Stomach smooth muscle (tissue), 2 donors: ENCODE measurements around the gene EHBP1.
A peak's percentile ranks its signal among the peaks of the same experiment; 100 is the strongest.

Experiments
- H3K27ac ChIP-seq: one replicate; pipeline ENCODE4 v1.7.0; 2013; ENCODE audit warnings: mild to moderate bottlenecking, low read length, inconsistent platforms
- H3K27me3 ChIP-seq, 2 donors: one replicate each; pipeline ENCODE4 v1.7.0; 2013; ENCODE audit warnings: low read length in 2 of 2; ENCODE audit not compliant: insufficient read depth in 2 of 2, control insufficient read depth in 1 of 2
- H3K36me3 ChIP-seq, 2 donors: one replicate each; pipeline ENCODE4 v1.7.0; 2013; ENCODE audit warnings: low read length in 2 of 2; ENCODE audit not compliant: control insufficient read depth in 2 of 2, insufficient read depth in 2 of 2
- H3K4me1 ChIP-seq: one replicate; pipeline ENCODE4 v1.7.0; 2013; ENCODE audit warnings: low read length; ENCODE audit not compliant: control insufficient read depth, insufficient read depth
- H3K4me3 ChIP-seq, 2 donors: one replicate each; pipeline ENCODE4 v1.7.0; 2013; ENCODE audit warnings: low read length in 2 of 2
- H3K9ac ChIP-seq, 2 donors: one replicate each; pipeline ENCODE4 v1.7.0; 2013; ENCODE audit warnings: low read length in 2 of 2, mild to moderate bottlenecking in 1 of 2
- H3K9me3 ChIP-seq, 2 donors: one replicate each; pipeline ENCODE4 v1.7.0; 2013; ENCODE audit warnings: low read length in 2 of 2; ENCODE audit not compliant: control insufficient read depth in 2 of 2
- donor health status: healthy.
- donor health status: Pancreatic carcinoma.

The EHBP1 gene

GRCh38 chr2:62705007-62705829 lies at the start of gene EHBP1:
Gene EHBP1, plus strand, starts transcription at chr2:62705713. Its CDS starts 1,479 bp downstream, at chr2:62707192.
- H3K9me3 ChIP-seq, result no peaks in the 10 kb centered on the region
- peaks cover 6% of the 10 kb centered on the region for H3K4me1 ChIP-seq
- no peaks in the 10 kb centered on the region for H3K36me3 ChIP-seq
- H3K9ac ChIP-seq, result peak within 1 kb of the TSS; percentile 77 to 86
- H3K27me3 ChIP-seq, result no peaks in the 10 kb centered on the region
- peak within 1 kb of the TSS; percentile 92 for H3K27ac ChIP-seq
- H3K4me3 ChIP-seq, result peak within 1 kb of the TSS; percentile 87 to 95

- H3K27me3 ChIP-seq, result no peaks in the 10 kb centered on the region
- H3K9me3 ChIP-seq, result no peaks in the 10 kb centered on the region
- H3K4me1 ChIP-seq, result peaks cover 16% of the 10 kb centered on the region
- H3K4me3 ChIP-seq, result no peak overlapping the region
- no peak overlapping the region for H3K27ac ChIP-seq
- no peak overlapping the region for H3K9ac ChIP-seq
- no peaks in the 10 kb centered on the region for H3K36me3 ChIP-seq
These were observed 47.7 kb upstream of the EHBP1 start for GRCh38 chr2:62657783-62658182.

GRCh38 chr2:62658891-62659290 lies 46.6 kb upstream of the EHBP1 start:
- no peak overlapping the region for H3K4me3 ChIP-seq
- H3K27me3 ChIP-seq, result no peaks in the 10 kb centered on the region
- no peak overlapping the region for H3K9ac ChIP-seq
- H3K27ac ChIP-seq, result no peak overlapping the region
- no peaks in the 10 kb centered on the region for H3K9me3 ChIP-seq
- H3K4me1 ChIP-seq, result peaks cover 18% of the 10 kb centered on the region
- no peaks in the 10 kb centered on the region for H3K36me3 ChIP-seq

- peak overlapping the region; percentile 50 to 56 for H3K4me3 ChIP-seq
- H3K27ac ChIP-seq, result peak overlapping the region; percentile 43
- H3K9ac ChIP-seq, result peak overlapping the region in 1 of 2 donors; percentile 32
These were observed 45.4 kb upstream of the EHBP1 start for GRCh38 chr2:62660087-62660486.

GRCh38 chr2:62660582-62661262 lies 44.8 kb upstream of the EHBP1 start:
- Histone ChIP-seq H3K27ac (peak overlapping the region; percentile 50), H3K4me3 (peak overlapping the region in 1 of 2 donors; percentile 12), H3K9me3 (no peaks in the 10 kb centered on the region)

More at GRCh38 chr2:62660087-62660486, 45.4 kb upstream of the EHBP1 start:
- H3K4me1 ChIP-seq, result peaks cover 22% of the 10 kb centered on the region
- no peaks in the 10 kb centered on the region for H3K9me3 ChIP-seq
- no peaks in the 10 kb centered on the region for H3K27me3 ChIP-seq
- no peaks in the 10 kb centered on the region for H3K36me3 ChIP-seq

GRCh38 chr2:62661263-62661635 lies 44.3 kb upstream of the EHBP1 start:
- peak overlapping the region in 1 of 2 donors; percentile 12 for H3K4me3 ChIP-seq
- H3K9me3 ChIP-seq, result no peaks in the 10 kb centered on the region
- peaks cover 33% of the 10 kb centered on the region for H3K4me1 ChIP-seq
- H3K9ac ChIP-seq, result no peak overlapping the region
- H3K27ac ChIP-seq, result peak overlapping the region; percentile 50
- no peaks in the 10 kb centered on the region for H3K27me3 ChIP-seq
- H3K36me3 ChIP-seq, result no peaks in the 10 kb centered on the region

More at GRCh38 chr2:62660582-62661262, 44.8 kb upstream of the EHBP1 start:
- Histone ChIP-seq H3K4me1 (peaks cover 28% of the 10 kb centered on the region), H3K27me3 (no peaks in the 10 kb centered on the region), H3K36me3 (no peaks in the 10 kb centered on the region), H3K9ac (peak overlapping the region in 1 of 2 donors; percentile 32)

- Histone ChIP-seq H3K9me3 (no peaks in the 10 kb centered on the region), H3K36me3 (no peaks in the 10 kb centered on the region), H3K9ac (no peak overlapping the region), H3K27ac (peak overlapping the region; percentile 66), H3K4me1 (peaks cover 35% of the 10 kb centered on the region), H3K27me3 (no peaks in the 10 kb centered on the region), H3K4me3 (peak overlapping the region in 1 of 2 donors; percentile 23)
These were observed 43.4 kb upstream of the EHBP1 start for GRCh38 chr2:62662131-62662530.

GRCh38 chr2:62662554-62662953 lies 43.0 kb upstream of the EHBP1 start:
- peak overlapping the region; percentile 66 for H3K27ac ChIP-seq
- peak overlapping the region in 1 of 2 donors; percentile 23 for H3K4me3 ChIP-seq
- H3K9me3 ChIP-seq, result no peaks in the 10 kb centered on the region
- H3K9ac ChIP-seq, result no peak overlapping the region
- H3K27me3 ChIP-seq, result no peaks in the 10 kb centered on the region
- no peaks in the 10 kb centered on the region for H3K36me3 ChIP-seq
- peaks cover 35% of the 10 kb centered on the region for H3K4me1 ChIP-seq

- H3K4me1 ChIP-seq, result peaks cover 35% of the 10 kb centered on the region
- no peak overlapping the region for H3K4me3 ChIP-seq
- peak overlapping the region in 1 of 2 donors; percentile 26 for H3K9ac ChIP-seq
- no peaks in the 10 kb centered on the region for H3K9me3 ChIP-seq
- no peaks in the 10 kb centered on the region for H3K36me3 ChIP-seq
- no peaks in the 10 kb centered on the region for H3K27me3 ChIP-seq
- H3K27ac ChIP-seq, result peak overlapping the region; percentile 60
These were observed 42.1 kb upstream of the EHBP1 start for GRCh38 chr2:62663411-62663810.

- H3K27me3 ChIP-seq, result no peaks in the 10 kb centered on the region
- peaks cover 35% of the 10 kb centered on the region for H3K4me1 ChIP-seq
- H3K27ac ChIP-seq, result peak overlapping the region; percentile 60
- H3K9me3 ChIP-seq, result no peaks in the 10 kb centered on the region
- H3K36me3 ChIP-seq, result no peaks in the 10 kb centered on the region
- peak overlapping the region in 1 of 2 donors; percentile 17 for H3K4me3 ChIP-seq
- peak overlapping the region in 1 of 2 donors; percentile 26 for H3K9ac ChIP-seq
These were observed 41.4 kb upstream of the EHBP1 start for GRCh38 chr2:62663920-62664795.
